HEK293 (cell line): ENCODE data around the gene GRK3.

Source experiments
- CTCF ChIA-PET: fragments of 350-600 bp; formaldehyde crosslinking; extraction: SDS; loops from one replicate; lab custom pipeline; 2021; ENCODE audit warnings: antibody characterized with exemption; lab: Yijun Ruan, JAX
- POLR2A ChIA-PET: fragments of 300-600 bp; formaldehyde crosslinking; extraction: SDS; loops from one replicate; lab custom pipeline; 2020; ENCODE audit warnings: antibody characterized with exemption, inconsistent platforms; lab: Yijun Ruan, JAX
- H3K27ac ChIP-seq: fragments of 200-500 bp; sonication (Bioruptor generic); 2 replicates; pipeline ENCODE4 v1.5.1; 2014; ENCODE audit warnings: low read depth, low read length, control low read depth, inconsistent platforms; ENCODE audit errors: extremely low read depth
- H3K36me3 ChIP-seq, 2 experiments: fragments of 200-500 bp in 1 of 2; sonication (Bioruptor generic) in 1 of 2; 1 replicate in 1 of 2; 2 replicates in 1 of 2; pipeline ENCODE4 v1.5.1; 2014 to 2017; ENCODE audit warnings: inconsistent platforms in 2 of 2, low read length in 2 of 2; ENCODE audit not compliant: control insufficient read depth in 2 of 2, insufficient read depth in 1 of 2
- H3K4me1 ChIP-seq: fragments of 200-500 bp; sonication (Bioruptor generic); 2 replicates; pipeline ENCODE4 v1.5.1; 2014; ENCODE audit warnings: mild to moderate bottlenecking, low read length, inconsistent platforms; ENCODE audit not compliant: control insufficient read depth, insufficient read depth
- H3K4me3 ChIP-seq: 2 replicates; pipeline ENCODE4 v1.5.1; 2011; ENCODE audit warnings: low read depth, mild to moderate bottlenecking, control low read depth, low read length, moderate library complexity
- H3K9me3 ChIP-seq: fragments of 200-500 bp; sonication (Bioruptor generic); 2 replicates; pipeline ENCODE4 v1.5.1; 2014; ENCODE audit warnings: low read depth, low read length, inconsistent platforms; ENCODE audit not compliant: control insufficient read depth, insufficient read depth
- BCL6B ChIP-seq: fragments of 450-650 bp; formaldehyde crosslinking; IDR thresholded peaks from 2 replicates; pipeline ENCODE4 v1.5.1; 2017; ENCODE audit warnings: missing biosample characterization, missing genetic modification characterization
- CTCF ChIP-seq: fragments of 450-650 bp; formaldehyde crosslinking; IDR thresholded peaks from 2 replicates; pipeline ENCODE4 v1.5.1; 2016; ENCODE audit warnings: missing biosample characterization, missing genetic modification characterization
- YY1 ChIP-seq: fragments of 450-650 bp; formaldehyde crosslinking; IDR thresholded peaks from 2 replicates; pipeline ENCODE4 v1.5.1; 2018; ENCODE audit warnings: missing biosample characterization, missing genetic modification characterization
- ZNF148 ChIP-seq: fragments of 450-650 bp; formaldehyde crosslinking; IDR thresholded peaks from 2 replicates; pipeline ENCODE4 v1.5.0; 2017; ENCODE audit warnings: missing biosample characterization, missing genetic modification characterization, borderline replicate concordance
- ZNF19 ChIP-seq: fragments of 450-650 bp; formaldehyde crosslinking; IDR thresholded peaks from 2 replicates; pipeline ENCODE4; 2016; ENCODE audit warnings: missing biosample characterization, missing genetic modification characterization, low read depth
- ZNF2 ChIP-seq: fragments of 450-650 bp; formaldehyde crosslinking; IDR thresholded peaks from 2 replicates; pipeline ENCODE4 v1.5.1; 2016; ENCODE audit warnings: missing biosample characterization, missing genetic modification characterization
- ZNF211 ChIP-seq: fragments of 450-650 bp; formaldehyde crosslinking; IDR thresholded peaks from 2 replicates; pipeline ENCODE4 v1.5.1; 2016; ENCODE audit warnings: low read depth, missing biosample characterization, missing genetic modification characterization
- ZNF654 ChIP-seq: fragments of 450-650 bp; formaldehyde crosslinking; IDR thresholded peaks from 2 replicates; pipeline ENCODE4 v1.5.1; 2016; ENCODE audit warnings: low read depth, missing biosample characterization, missing genetic modification characterization
- ZNF677 ChIP-seq: fragments of 450-650 bp; IDR thresholded peaks from 2 replicates; pipeline ENCODE4 v1.5.0; 2018; ENCODE audit warnings: missing biosample characterization, mild to moderate bottlenecking, missing genetic modification characterization, moderate library complexity
- ZNF837 ChIP-seq: fragments of 450-650 bp; formaldehyde crosslinking; IDR thresholded peaks from 2 replicates; pipeline ENCODE4 v1.5.1; 2016; ENCODE audit warnings: missing biosample characterization, missing genetic modification characterization
- TF ChIP-seq, protein P1 (sequence below): fragments of 450-650 bp; formaldehyde crosslinking; IDR thresholded peaks from 2 replicates; pipeline ENCODE4 v1.5.1; 2017; ENCODE audit warnings: missing biosample characterization, missing genetic modification characterization

The GRK3 gene

DNA sequence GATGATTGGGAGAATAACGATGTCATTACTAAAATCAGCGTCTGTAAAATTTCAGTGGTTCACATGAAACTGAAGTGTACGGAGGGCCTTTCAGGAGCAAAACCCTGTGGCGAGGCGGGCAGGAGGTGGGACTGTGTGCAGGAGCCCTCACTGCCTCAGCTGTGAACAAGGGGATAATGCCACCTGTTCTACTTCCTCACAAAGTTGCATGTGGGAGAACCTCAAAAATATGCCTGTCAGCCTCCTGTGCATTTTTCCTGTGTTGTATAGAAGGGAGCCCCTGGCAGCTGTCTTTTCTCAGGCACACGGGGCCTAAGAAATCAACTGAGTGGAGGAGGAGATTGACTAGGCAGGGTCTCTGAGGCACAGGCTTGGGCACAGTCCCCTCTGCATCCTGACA, 134.5 kb downstream of the GRK3 start:
- Histone ChIP-seq H3K9me3 (no peaks in the 10 kb centered on the region), H3K4me1 (no peaks in the 10 kb centered on the region), H3K36me3 (peaks cover 8 to 12% of the 10 kb centered on the region in 2 experiments; a peak in 2 of 3 replicates), H3K4me3 (no peak overlapping the region), H3K27ac (no peak overlapping the region)
- ChIA-PET POLR2A (no interaction called here), CTCF (interaction anchor here (0.5 kb wide), 1 partner anchor 194 kb away, joined by 3 read pairs; no protein-coding TSS in a partner anchor)
- no peak for TF ChIP-seq ZNF677 (tag by site-specific recombination)
- no peak for TF ChIP-seq BCL6B
- TF ChIP-seq ZNF2 (tag by site-specific recombination) = no peak
- TF ChIP-seq, all 188 proteins: peak for 0

DNA sequence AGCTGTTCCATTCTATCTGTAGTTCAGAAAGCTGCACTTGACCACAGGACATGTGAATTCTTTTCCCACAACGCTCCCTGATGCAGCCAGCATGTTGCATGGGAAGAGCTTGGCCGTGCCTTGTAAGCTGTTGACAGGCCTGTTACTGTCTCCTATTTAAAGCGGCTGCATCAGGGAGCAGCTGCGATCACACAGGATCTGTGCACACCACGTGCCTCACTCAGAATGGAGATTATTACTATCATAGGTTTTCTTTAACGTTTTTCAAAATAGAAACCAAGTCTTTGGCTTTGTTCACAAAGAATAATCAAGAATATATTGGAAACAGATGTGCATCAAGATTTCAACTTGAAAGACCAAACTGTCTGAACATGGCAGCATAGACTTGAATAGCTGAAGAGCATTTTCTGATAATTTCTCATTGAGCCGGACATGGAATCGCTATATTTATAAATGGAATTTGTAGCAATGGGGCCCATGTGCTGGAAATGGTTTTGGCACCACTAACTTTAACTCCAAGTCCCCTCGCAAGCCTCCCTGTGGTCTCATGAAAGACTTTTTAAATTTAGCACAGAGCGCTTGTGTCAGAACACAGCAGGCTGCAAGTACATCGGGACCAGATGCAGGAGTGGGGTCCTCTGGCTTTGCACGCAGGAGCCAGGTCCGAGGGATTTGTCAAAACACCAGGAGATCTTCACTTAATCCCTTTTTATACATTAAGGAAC, 136.7 kb downstream of the GRK3 start:
- H3K36me3 ChIP-seq = peaks cover 0 to 4% of the 10 kb centered on the region in 2 experiments; a peak in 2 of 3 replicates
- H3K4me3 ChIP-seq = no peak overlapping the region
- no peak for TF ChIP-seq ZNF19
- no peak for TF ChIP-seq ZNF148 (tag by site-specific recombination)
- TF ChIP-seq ZNF837 = no peak
- CTCF ChIA-PET = interaction anchor here (0.6 to 2.3 kb wide), 12 partner anchors 10 to 481 kb away, joined by 3 to 20 read pairs (median 3); no protein-coding TSS in a partner anchor
- H3K4me1 ChIP-seq = no peaks in the 10 kb centered on the region
- H3K9me3 ChIP-seq = no peaks in the 10 kb centered on the region
- POLR2A ChIA-PET = no interaction called here
- no peak overlapping the region for H3K27ac ChIP-seq

DNA sequence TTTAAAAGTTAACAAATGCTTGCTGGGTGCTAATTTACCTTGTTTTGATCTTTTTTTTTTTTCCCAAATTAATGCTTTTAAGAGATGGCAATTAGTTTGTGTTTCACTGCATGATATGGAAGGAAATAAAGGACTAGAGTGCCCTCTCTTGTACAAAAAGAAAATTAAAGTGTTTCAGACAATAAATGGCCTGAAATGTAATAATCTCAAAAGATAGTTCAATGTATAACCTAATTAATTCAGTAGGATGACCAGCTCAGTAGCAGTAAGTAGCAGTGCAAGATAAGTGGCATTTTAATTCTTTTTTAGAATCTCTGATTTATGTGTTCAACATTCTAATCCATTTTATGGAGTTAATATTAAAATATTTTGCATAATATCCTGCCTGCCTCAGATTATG, 137.6 kb downstream of the GRK3 start:
- TF ChIP-seq CTCF = peak; percentile 22; the same call in 1 of the 2 replicates
- no peak for TF ChIP-seq YY1 (tag by site-specific recombination)
- TF ChIP-seq ZNF654 (tag by site-specific recombination) = peak; percentile 48
- CTCF ChIA-PET = interaction anchor here (0.6 to 2.3 kb wide), 8 partner anchors 11 to 258 kb away, joined by 3 to 20 read pairs (median 3); no protein-coding TSS in a partner anchor
- Histone ChIP-seq H3K36me3 (no peaks in the 10 kb centered on the region; a peak in 1 of 3 replicates), H3K4me3 (no peak overlapping the region), H3K4me1 (no peaks in the 10 kb centered on the region), H3K9me3 (no peaks in the 10 kb centered on the region), H3K27ac (no peak overlapping the region)
- POLR2A ChIA-PET = no interaction called here

- no peak overlapping the region for H3K27ac ChIP-seq
- no peak for TF ChIP-seq ZNF211 (tag by site-specific recombination)
- TF ChIP-seq, protein P1, sequence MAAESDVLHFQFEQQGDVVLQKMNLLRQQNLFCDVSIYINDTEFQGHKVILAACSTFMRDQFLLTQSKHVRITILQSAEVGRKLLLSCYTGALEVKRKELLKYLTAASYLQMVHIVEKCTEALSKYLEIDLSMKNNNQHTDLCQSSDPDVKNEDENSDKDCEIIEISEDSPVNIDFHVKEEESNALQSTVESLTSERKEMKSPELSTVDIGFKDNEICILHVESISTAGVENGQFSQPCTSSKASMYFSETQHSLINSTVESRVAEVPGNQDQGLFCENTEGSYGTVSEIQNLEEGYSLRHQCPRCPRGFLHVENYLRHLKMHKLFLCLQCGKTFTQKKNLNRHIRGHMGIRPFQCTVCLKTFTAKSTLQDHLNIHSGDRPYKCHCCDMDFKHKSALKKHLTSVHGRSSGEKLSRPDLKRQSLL (tag by site-specific recombination) = no peak
- H3K9me3 ChIP-seq = no peaks in the 10 kb centered on the region
- no peak overlapping the region for H3K4me3 ChIP-seq
- no peaks in the 10 kb centered on the region for H3K4me1 ChIP-seq
- H3K36me3 ChIP-seq = no peaks in the 10 kb centered on the region; a peak in 1 of 3 replicates
- ChIA-PET CTCF (interaction anchor here (0.6 to 2.3 kb wide), 9 partner anchors 58 to 259 kb away, joined by 3 to 20 read pairs (median 3); no protein-coding TSS in a partner anchor), POLR2A (no interaction called here)
Measured at GRCh38 chr22:25702571-25703167, 138.2 kb downstream of the GRK3 start.
